Neuronal stem cell (in vitro differentiated cells): ENCODE results near the gene CLIC1.

Source experiments
- DNase-seq: peaks from one replicate; pipeline ENCODE4 v3.0.0-alpha.2; 2013; ENCODE audit warnings: low spot score
- H2AFZ ChIP-seq: one replicate; pipeline ENCODE4 v1.6.1; 2013; ENCODE audit warnings: mild to moderate bottlenecking, low read length, inconsistent platforms
- H2AK5ac ChIP-seq: 2 replicates; pipeline ENCODE4 v1.6.1; 2013; ENCODE audit warnings: low read depth, mild to moderate bottlenecking, inconsistent platforms, low read length, moderate library complexity, mixed read lengths
- H2BK120ac ChIP-seq: 2 replicates; pipeline ENCODE4 v1.6.1; 2013; ENCODE audit warnings: low read depth, mild to moderate bottlenecking, inconsistent platforms, low read length, moderate library complexity, mixed read lengths
- H2BK12ac ChIP-seq: one replicate; pipeline ENCODE4 v1.6.1; 2013; ENCODE audit warnings: low read length, inconsistent platforms
- H2BK15ac ChIP-seq: 2 replicates; pipeline ENCODE4 v1.6.1; 2013; ENCODE audit warnings: mild to moderate bottlenecking, low read length, inconsistent platforms, mixed read lengths
- H2BK5ac ChIP-seq: one replicate; pipeline ENCODE4 v1.6.1; 2013; ENCODE audit warnings: inconsistent platforms, mild to moderate bottlenecking, low read length, moderate library complexity
- H3K14ac ChIP-seq: one replicate; pipeline ENCODE4 v1.6.1; 2013; ENCODE audit warnings: low read length, inconsistent platforms
- H3K18ac ChIP-seq: 2 replicates; pipeline ENCODE4 v1.6.1; 2013; ENCODE audit warnings: low read length, inconsistent platforms
- H3K23ac ChIP-seq: 2 replicates; pipeline ENCODE4 v1.6.1; 2013; ENCODE audit warnings: low read depth, mild to moderate bottlenecking, mixed read lengths, low read length, inconsistent platforms; ENCODE audit not compliant: poor library complexity
- H3K27ac ChIP-seq: replicated peaks from 3 replicates; pipeline ENCODE4 v1.5.1; 2013; ENCODE audit warnings: low read length, inconsistent platforms
- H3K27me3 ChIP-seq, 3 experiments: 2 replicates each; pipeline ENCODE4 v1.6.1; 2013; ENCODE audit warnings: low read length in 3 of 3, mild to moderate bottlenecking in 2 of 3, inconsistent platforms in 1 of 3, low read depth in 1 of 3, mixed read lengths in 1 of 3, moderate library complexity in 1 of 3; ENCODE audit not compliant: control insufficient read depth in 3 of 3, insufficient read depth in 3 of 3
- H3K36me3 ChIP-seq, 2 donors: replicated peaks in 1 of 2; 2 replicates each; pipeline ENCODE4 v1.6.1; 2013; ENCODE audit warnings: low read length in 2 of 2; ENCODE audit not compliant: control insufficient read depth in 2 of 2, insufficient read depth in 2 of 2
- H3K4ac ChIP-seq: 2 replicates; pipeline ENCODE4 v1.6.1; 2013; ENCODE audit warnings: inconsistent platforms, mild to moderate bottlenecking, low read length, moderate library complexity
- H3K4me1 ChIP-seq, 2 donors: 1 replicate in 1 of 2; 2 replicates in 1 of 2; pipeline ENCODE4 v1.6.1; 2013; ENCODE audit warnings: low read length in 2 of 2, low read depth in 1 of 2; ENCODE audit not compliant: control insufficient read depth in 2 of 2, insufficient read depth in 1 of 2
- H3K4me2 ChIP-seq: one replicate; pipeline ENCODE4 v1.6.1; 2013; ENCODE audit warnings: mild to moderate bottlenecking, low read length, inconsistent platforms; ENCODE audit not compliant: insufficient read depth, poor library complexity, severe bottlenecking
- H3K4me3 ChIP-seq, 2 donors: 2 replicates each; pipeline ENCODE4 v1.5.1; 2013; ENCODE audit warnings: low read length in 2 of 2, mild to moderate bottlenecking in 2 of 2, inconsistent platforms in 1 of 2, moderate library complexity in 1 of 2
- H3K79me1 ChIP-seq: one replicate; pipeline ENCODE4 v1.6.1; 2013; ENCODE audit warnings: low read depth, mild to moderate bottlenecking, inconsistent platforms, low read length, moderate library complexity
- H3K9ac ChIP-seq: one replicate; pipeline ENCODE4 v1.6.1; 2013; ENCODE audit warnings: mild to moderate bottlenecking, low read depth, low read length, inconsistent platforms; ENCODE audit not compliant: poor library complexity
- H3K9me3 ChIP-seq, 2 donors: replicated peaks in 1 of 2; 2 replicates each; pipeline versions ENCODE3 to v1.6.1; 2013; ENCODE audit warnings: low read length in 2 of 2, mild to moderate bottlenecking in 2 of 2, inconsistent platforms in 1 of 2, low read depth in 1 of 2, mixed read lengths in 1 of 2, moderate library complexity in 1 of 2; ENCODE audit not compliant: control insufficient read depth in 2 of 2, insufficient read depth in 1 of 2
- H4K8ac ChIP-seq: one replicate; pipeline ENCODE4 v1.6.1; 2013; ENCODE audit warnings: low read depth, mild to moderate bottlenecking, inconsistent platforms, low read length, moderate library complexity
- H4K91ac ChIP-seq: one replicate; pipeline ENCODE4 v1.6.1; 2013; ENCODE audit warnings: low read length, low read depth, mild to moderate bottlenecking, inconsistent platforms; ENCODE audit not compliant: poor library complexity
- WGBS, 2 donors: extraction: QIAGEN DNeasy Blood & Tissue Kit; methylation state at CpG; one replicate each; pipeline ENCODE4 v1.1.7; 2013; ENCODE audit warnings: missing lambda C conversion rate in 2 of 2, mixed read lengths in 1 of 2; ENCODE audit not compliant: insufficient read length in 2 of 2, insufficient replicate concordance in 1 of 2; ENCODE audit errors: extremely low coverage in 2 of 2; 5-methylcytosine and 5-hydroxymethylcytosine counted together

Gene CLIC1

DNA sequence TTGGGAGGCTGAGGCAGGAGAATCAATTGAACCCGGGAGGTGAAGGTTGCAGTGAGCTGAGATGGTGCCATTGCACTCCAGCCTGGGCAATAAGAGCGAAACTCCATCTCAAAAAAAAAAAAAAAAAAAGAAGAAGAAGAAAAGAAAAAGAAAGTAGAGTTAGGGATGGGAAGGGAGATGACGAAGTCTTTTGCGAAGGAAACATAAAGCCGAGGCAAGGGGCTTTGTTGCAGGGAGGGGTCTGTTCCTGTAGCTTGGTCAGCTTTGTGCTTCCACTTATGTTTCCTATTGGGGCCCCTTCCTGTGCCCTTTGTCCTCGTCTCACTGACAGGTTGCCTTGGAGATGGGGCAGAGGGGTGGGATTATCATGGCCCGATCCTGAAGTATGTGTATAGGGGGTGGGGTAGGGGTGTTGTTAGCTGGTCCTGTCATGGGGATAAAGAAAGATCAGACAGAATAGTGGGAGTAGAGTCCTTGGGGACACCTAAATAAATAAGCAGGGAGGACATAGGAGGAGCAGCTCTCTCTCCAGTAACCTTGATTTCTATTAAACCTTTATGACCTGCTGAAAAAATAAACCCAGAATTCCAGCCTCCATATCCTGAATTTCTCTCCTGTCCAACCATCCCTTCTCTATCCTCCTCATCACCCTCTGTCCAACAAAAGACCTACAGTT is 1.1 kb upstream of the CLIC1 start:
- Histone ChIP-seq H2BK15ac (no peak overlapping the region), H4K91ac (no peak overlapping the region), H3K9ac (no peak overlapping the region), H4K8ac (no peak overlapping the region), H3K23ac (no peak overlapping the region), H3K9me3 (no peaks in the 10 kb centered on the region), H2BK12ac (no peak overlapping the region), H3K18ac (no peak overlapping the region), H3K14ac (no peak overlapping the region), H3K36me3 (peaks cover 20 to 42% of the 10 kb centered on the region in 2 donors), H3K4me1 (peaks cover 30 to 36% of the 10 kb centered on the region in 2 donors), H2BK120ac (peak overlapping the region; percentile 12), H3K4me2 (peak overlapping the region; percentile 12), H2BK5ac (peak overlapping the region; percentile 85), H2AFZ (no peak overlapping the region), H3K4ac (no peak overlapping the region), H2AK5ac (no peak overlapping the region), H3K79me1 (peaks cover 10% of the 10 kb centered on the region), H3K27ac (peak overlapping the region; percentile 88), H3K27me3 (no peaks in the 10 kb centered on the region), H3K4me3 (peak overlapping the region in 1 of 2 donors; percentile 67)
- no CpG with 5 or more reads among the region's 7 CpGs for WGBS, 2 donors
- DNase-seq, result peak; percentile 65

DNA sequence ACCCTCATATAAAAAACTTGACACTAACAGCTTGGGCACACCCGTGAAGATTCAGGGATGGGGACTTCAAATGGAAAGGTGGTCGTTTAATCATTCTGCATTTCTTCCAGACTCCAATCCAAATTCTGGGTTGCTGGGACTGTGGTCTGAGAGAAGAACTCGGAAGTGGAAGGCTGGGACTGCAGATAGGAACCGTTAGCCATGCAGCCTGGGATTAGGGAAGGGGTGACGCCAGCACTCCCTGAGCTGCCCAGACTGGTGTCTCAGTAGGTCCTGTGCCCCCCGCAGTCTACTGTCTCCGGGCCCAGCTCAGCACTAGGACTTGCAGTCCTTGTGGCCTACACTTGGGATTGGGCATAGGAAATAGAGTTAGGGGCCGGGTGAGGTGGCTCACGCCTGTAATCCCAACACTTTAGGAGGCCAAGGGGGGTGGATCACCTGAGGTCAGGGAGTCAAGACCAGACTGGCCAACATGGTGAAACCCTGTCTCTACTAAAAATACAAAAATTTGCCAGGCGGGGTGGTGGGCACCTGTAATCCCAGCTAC is 511 bp upstream of the CLIC1 start:
- Histone ChIP-seq H4K8ac (no peak overlapping the region), H3K18ac (peak overlapping the region; percentile 95), H3K27me3 (no peaks in the 10 kb centered on the region), H2BK120ac (peak overlapping the region; percentile 98), H2BK5ac (peak overlapping the region; percentile 85), H2AK5ac (peak overlapping the region; percentile 90), H3K79me1 (peaks cover 10% of the 10 kb centered on the region), H3K9ac (no peak overlapping the region), H3K14ac (peak overlapping the region; percentile 39), H3K4me3 (peak overlapping the region; percentile 67 to 90), H4K91ac (peak overlapping the region; percentile 97), H3K36me3 (peaks cover 21 to 42% of the 10 kb centered on the region in 2 donors), H3K4me2 (peak overlapping the region; percentile 42), H3K23ac (no peak overlapping the region), H3K4ac (peak overlapping the region; percentile 5), H3K9me3 (no peaks in the 10 kb centered on the region), H2AFZ (peak overlapping the region; percentile 78), H3K27ac (peak overlapping the region; percentile 88), H2BK12ac (peak overlapping the region; percentile 91), H3K4me1 (peaks cover 30 to 36% of the 10 kb centered on the region in 2 donors), H2BK15ac (peak overlapping the region; percentile 76)
- WGBS, 2 donors, result no CpG with 5 or more reads among the region's 10 CpGs
- DNase-seq, result peak; percentile 18

DNA sequence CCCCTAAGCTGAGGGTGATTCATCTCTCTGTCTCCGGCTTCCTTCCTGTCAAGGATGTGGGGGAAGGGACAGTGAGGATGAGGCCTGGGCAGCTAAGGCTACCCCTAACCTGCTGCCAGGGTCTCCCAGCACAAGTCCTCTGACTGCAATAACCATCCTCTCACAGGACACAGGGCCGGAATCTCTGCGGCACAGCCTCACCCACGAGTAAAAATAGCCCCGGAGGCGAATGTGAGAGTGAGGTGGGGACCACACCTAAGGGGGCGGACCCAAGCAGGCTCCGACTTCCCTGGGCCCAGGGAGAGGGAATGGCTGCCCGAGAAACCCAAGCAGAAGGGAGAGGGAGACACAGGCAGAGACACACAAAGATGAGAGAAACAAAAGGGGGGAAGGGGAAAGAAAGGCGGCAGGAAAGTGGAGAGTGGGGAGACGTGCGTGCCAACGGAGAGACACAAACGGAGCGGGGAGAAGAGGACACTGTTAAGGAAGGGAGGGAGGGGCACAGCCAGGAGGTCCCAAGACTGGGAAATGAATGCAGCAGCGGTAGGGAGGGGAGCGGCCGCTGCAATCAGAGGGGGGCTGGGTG is 1.4 kb downstream of the CLIC1 start:
- Histone ChIP-seq H3K4me1 (peaks cover 29 to 42% of the 10 kb centered on the region in 2 donors), H3K18ac (peak overlapping the region; percentile 81), H2BK12ac (no peak overlapping the region), H3K9ac (peak overlapping the region; percentile 79), H4K8ac (no peak overlapping the region), H3K36me3 (peaks cover 28 to 47% of the 10 kb centered on the region in 2 donors), H3K9me3 (no peaks in the 10 kb centered on the region), H4K91ac (peak overlapping the region; percentile 11), H3K23ac (peak overlapping the region; percentile 23), H2AFZ (no peak overlapping the region), H3K27me3 (no peaks in the 10 kb centered on the region), H3K4me3 (peak overlapping the region; percentile 67 to 90), H2BK15ac (no peak overlapping the region), H3K14ac (peak overlapping the region; percentile 14), H2BK5ac (peak overlapping the region; percentile 49), H3K4ac (no peak overlapping the region), H3K79me1 (peaks cover 10% of the 10 kb centered on the region), H3K4me2 (peak overlapping the region; percentile 89), H3K27ac (peak overlapping the region; percentile 88), H2BK120ac (no peak overlapping the region), H2AK5ac (no peak overlapping the region)
- WGBS, 2 donors, result no CpG with 5 or more reads among the region's 18 CpGs
- peak; percentile 29 for DNase-seq

DNA sequence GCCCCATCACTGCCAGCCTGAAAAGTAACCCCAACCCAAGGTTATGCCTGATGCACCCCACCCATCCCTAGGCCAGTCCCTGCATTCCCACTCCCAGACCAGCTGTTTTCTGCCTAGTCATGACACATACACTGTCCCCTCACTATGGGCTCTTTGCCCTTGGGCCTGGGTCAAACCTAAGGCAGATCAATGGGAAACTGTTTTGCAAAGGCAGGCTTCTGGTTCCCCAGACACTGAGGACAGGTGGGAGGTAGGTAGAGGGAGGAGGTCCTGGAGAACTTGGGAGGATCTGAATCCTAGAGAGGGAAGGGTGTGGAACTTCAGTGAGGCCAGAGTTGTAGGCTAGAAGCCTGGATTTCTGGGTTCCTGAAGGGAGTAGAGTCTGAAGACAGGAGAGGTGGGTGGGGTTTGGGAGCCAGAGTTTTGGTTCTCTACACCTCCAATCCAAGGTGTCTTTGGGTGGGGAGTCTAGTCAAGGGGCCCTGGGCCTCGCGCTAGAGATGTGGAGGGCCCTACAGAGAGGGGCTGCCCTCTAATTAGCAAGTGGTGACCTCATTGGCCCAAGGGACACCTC is 2.0 kb downstream of the CLIC1 start:
- Histone ChIP-seq H2BK15ac (peak overlapping the region; percentile 33), H3K79me1 (peaks cover 10% of the 10 kb centered on the region), H4K8ac (no peak overlapping the region), H2BK12ac (no peak overlapping the region), H2AFZ (no peak overlapping the region), H4K91ac (no peak overlapping the region), H3K14ac (no peak overlapping the region), H2BK120ac (no peak overlapping the region), H2AK5ac (peak overlapping the region; percentile 18), H3K9me3 (no peaks in the 10 kb centered on the region), H3K27me3 (no peaks in the 10 kb centered on the region), H3K18ac (peak overlapping the region; percentile 15), H3K4me1 (peaks cover 29 to 42% of the 10 kb centered on the region in 2 donors), H3K4ac (no peak overlapping the region), H3K4me2 (peak overlapping the region; percentile 89), H2BK5ac (no peak overlapping the region), H3K27ac (no peak overlapping the region), H3K36me3 (peaks cover 28 to 47% of the 10 kb centered on the region in 2 donors), H3K23ac (no peak overlapping the region), H3K9ac (no peak overlapping the region), H3K4me3 (peak overlapping the region; percentile 67 to 90)
- peak; percentile 57 for DNase-seq
- WGBS, 2 donors, result no CpG with 5 or more reads among the region's 2 CpGs
